ENCODE results near the gene ITGB8. TPM values are rescaled to one million over a fixed set of nuclear protein-coding genes. Genes with fewer than 3 reads are reported as not detected.
A peak's percentile ranks its signal among the peaks of the same experiment; 100 is the strongest.

Gene ITGB8
- total RNA-seq, 1 donor from 2014 or later: 10.5 TPM

DNA sequence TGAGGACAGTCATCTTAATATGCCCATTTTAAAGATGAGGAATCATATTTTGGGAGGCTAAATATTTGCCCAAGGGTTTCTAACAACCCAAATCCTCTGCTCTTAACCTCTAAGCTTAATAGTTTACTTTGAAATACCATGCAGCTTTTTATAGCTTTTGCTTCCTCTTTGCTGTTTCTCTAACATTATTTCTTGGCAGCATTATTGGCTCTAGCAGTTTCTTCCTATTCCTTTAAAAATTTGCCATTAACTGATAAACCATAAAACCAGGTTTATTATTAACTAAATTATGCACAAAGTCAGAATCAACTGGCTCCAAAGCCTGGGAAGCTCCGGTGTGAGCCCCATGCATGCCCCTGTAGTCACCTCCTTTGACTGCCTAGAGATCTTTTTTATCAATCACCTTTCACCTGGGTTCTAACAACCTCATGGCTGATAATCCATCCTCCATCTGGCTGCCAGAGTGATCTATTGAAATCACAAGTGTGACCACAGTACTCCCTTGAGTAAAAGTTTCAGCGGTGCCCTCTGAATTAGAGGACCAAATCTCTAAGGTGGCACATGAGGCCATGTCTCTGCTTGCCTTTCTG, 62.4 kb downstream of the ITGB8 start:
- H3K27me3 ChIP-seq (ENCODE audit: control insufficient read depth, insufficient read depth, low read length): no peaks in the 10 kb centered on the region
- DNase-seq (ENCODE audit: low read depth) (no peak), FAIRE-seq (no peak)
- H3K4me3 ChIP-seq (ENCODE audit: low read depth, low read length): no peak overlapping the region
- TF ChIP-seq, protein P1, sequence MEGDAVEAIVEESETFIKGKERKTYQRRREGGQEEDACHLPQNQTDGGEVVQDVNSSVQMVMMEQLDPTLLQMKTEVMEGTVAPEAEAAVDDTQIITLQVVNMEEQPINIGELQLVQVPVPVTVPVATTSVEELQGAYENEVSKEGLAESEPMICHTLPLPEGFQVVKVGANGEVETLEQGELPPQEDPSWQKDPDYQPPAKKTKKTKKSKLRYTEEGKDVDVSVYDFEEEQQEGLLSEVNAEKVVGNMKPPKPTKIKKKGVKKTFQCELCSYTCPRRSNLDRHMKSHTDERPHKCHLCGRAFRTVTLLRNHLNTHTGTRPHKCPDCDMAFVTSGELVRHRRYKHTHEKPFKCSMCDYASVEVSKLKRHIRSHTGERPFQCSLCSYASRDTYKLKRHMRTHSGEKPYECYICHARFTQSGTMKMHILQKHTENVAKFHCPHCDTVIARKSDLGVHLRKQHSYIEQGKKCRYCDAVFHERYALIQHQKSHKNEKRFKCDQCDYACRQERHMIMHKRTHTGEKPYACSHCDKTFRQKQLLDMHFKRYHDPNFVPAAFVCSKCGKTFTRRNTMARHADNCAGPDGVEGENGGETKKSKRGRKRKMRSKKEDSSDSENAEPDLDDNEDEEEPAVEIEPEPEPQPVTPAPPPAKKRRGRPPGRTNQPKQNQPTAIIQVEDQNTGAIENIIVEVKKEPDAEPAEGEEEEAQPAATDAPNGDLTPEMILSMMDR (IDR thresholded peaks at IDR 0.05; ENCODE audit: insufficient read depth, low read length, severe bottlenecking): no peak
- H3K36me3 ChIP-seq (ENCODE audit: control insufficient read depth, insufficient read depth, low read length): peaks cover 4% of the 10 kb centered on the region

DNA sequence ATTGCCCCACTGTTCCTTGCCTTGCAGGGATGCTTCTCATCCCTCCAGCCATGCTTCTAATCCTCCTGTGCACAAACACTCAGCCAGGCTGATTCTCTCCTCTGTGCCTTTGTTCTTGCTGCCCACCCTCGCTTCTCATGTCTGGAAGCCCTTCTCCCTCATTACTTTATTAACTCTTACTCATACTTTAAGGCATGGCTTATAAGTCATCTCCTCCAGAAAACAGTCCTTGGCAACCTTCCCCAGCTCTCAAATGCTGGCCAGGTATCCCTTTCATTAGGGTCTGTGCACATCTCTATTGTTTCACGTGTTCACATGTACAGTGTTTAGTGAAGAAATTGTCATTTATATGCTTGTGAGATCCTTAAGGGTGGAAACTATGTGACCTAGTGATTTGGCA, 62.9 kb downstream of the ITGB8 start:
- H3K4me3 ChIP-seq (ENCODE audit: low read depth, low read length): no peak overlapping the region
- FAIRE-seq: no peak
- H3K36me3 ChIP-seq (ENCODE audit: control insufficient read depth, insufficient read depth, low read length): peaks cover 4% of the 10 kb centered on the region
- DNase-seq (ENCODE audit: low read depth): peak; percentile 15
- no peaks in the 10 kb centered on the region for H3K27me3 ChIP-seq (ENCODE audit: control insufficient read depth, insufficient read depth, low read length)
- TF ChIP-seq, protein P1 (IDR thresholded peaks at IDR 0.05; ENCODE audit: insufficient read depth, low read length, severe bottlenecking): no peak

DNA sequence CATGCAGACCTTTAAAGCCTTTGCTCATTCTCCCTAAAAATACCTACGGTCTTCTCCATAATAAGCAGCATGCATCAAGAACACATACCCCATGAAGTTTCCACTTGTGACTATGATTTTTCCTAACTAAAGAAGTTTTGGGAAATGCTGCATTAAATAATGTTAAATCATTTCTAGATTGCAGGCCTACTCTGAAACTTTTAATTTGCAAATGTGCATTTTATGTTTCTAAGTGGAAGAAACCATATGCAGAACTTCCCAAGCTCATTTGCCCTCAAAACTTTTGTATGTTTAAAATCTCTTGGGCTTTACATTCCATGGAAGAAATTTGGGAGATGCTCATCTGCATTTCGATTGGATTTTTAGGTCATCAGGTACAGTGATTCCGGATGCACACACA, 63.6 kb downstream of the ITGB8 start:
- FAIRE-seq (no peak), DNase-seq (ENCODE audit: low read depth) (no peak)
- TF ChIP-seq, protein P1 (IDR thresholded peaks at IDR 0.05; ENCODE audit: insufficient read depth, low read length, severe bottlenecking): no peak
- H3K27me3 ChIP-seq (ENCODE audit: control insufficient read depth, insufficient read depth, low read length): no peaks in the 10 kb centered on the region
- H3K36me3 ChIP-seq (ENCODE audit: control insufficient read depth, insufficient read depth, low read length): peaks cover 4% of the 10 kb centered on the region
- no peak overlapping the region for H3K4me3 ChIP-seq (ENCODE audit: low read depth, low read length)

DNA sequence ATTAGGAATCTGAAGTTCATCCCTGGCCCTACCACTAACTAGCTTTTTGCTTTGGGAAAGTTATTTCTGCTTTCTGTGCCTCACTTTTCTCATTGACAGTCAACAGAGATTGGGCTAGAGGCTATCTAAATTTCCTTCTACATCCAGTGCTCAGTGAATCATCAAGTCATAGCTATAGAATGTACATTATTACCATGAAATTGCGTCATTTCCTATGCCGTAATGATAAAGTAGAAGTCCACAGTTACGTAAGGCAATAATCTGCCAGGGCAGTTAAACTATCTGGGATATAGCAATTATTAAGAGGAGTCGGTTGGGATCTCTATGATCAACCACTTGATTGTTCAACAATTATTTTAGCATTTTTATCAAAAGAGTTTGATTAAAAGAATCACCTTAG, 64.4 kb downstream of the ITGB8 start:
- FAIRE-seq (no peak), DNase-seq (ENCODE audit: low read depth) (peak; percentile 85)
- Histone ChIP-seq H3K4me3 (ENCODE audit: low read depth, low read length) (no peak overlapping the region), H3K27me3 (ENCODE audit: control insufficient read depth, insufficient read depth, low read length) (no peaks in the 10 kb centered on the region), H3K36me3 (ENCODE audit: control insufficient read depth, insufficient read depth, low read length) (peaks cover 4% of the 10 kb centered on the region)
- TF ChIP-seq, protein P1 (IDR thresholded peaks at IDR 0.05; ENCODE audit: insufficient read depth, low read length, severe bottlenecking): no peak

DNA sequence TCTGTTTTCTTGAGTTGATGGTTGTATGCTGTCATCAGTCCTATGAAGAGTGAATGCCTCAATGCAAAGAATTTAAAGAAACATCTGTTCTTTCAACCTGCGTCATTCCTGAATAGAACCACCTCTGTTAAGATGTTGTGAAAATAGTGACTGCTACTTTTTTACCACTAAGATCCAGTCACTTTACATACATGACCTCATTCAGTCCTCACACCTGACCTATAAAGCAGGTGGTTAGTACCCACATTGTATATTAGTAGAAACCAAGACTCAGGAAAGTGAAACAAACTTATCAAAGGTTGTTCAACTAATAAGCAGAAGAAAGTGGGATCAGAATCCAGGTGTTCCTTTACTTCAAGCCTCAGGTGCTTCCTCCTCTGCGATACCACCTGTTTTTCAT, 64.8 kb downstream of the ITGB8 start:
- FAIRE-seq (no peak), DNase-seq (ENCODE audit: low read depth) (no peak)
- no peak overlapping the region for H3K4me3 ChIP-seq (ENCODE audit: low read depth, low read length)
- no peaks in the 10 kb centered on the region for H3K27me3 ChIP-seq (ENCODE audit: control insufficient read depth, insufficient read depth, low read length)
- TF ChIP-seq, protein P1 (IDR thresholded peaks at IDR 0.05; ENCODE audit: insufficient read depth, low read length, severe bottlenecking): no peak
- peaks cover 4% of the 10 kb centered on the region for H3K36me3 ChIP-seq (ENCODE audit: control insufficient read depth, insufficient read depth, low read length)

DNA sequence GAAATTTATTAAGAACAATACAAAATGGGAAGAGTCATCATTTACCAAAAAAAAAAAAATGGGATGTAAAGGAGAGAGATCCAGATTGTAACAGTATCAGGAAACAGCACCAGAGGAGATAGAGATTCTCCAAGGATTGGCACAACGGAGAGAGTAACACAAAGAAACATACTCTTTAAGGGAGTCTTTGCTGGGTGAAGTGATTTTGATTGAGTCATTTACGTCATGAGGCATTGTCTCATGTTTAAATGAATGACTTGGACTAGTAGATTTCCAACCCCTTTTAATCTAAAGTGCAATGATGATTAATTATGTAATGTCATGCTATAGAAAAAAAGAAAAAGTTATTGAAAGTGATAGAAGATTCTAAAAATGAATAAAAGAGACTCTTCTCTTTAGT, 68.8 kb downstream of the ITGB8 start:
- DNase-seq (ENCODE audit: low read depth) (peak; percentile 74), FAIRE-seq (no peak)
- TF ChIP-seq, protein P1 (IDR thresholded peaks at IDR 0.05; ENCODE audit: insufficient read depth, low read length, severe bottlenecking): no peak

More for the DNA sequence above, 68.8 kb downstream of the ITGB8 start:
- H3K36me3 ChIP-seq (ENCODE audit: control insufficient read depth, insufficient read depth, low read length): peaks cover 1% of the 10 kb centered on the region
- H3K27me3 ChIP-seq (ENCODE audit: control insufficient read depth, insufficient read depth, low read length): no peaks in the 10 kb centered on the region
- no peak overlapping the region for H3K4me3 ChIP-seq (ENCODE audit: low read depth, low read length)
